Pons (tissue), 1 donor: ENCODE results near the gene PRR5.

Experiments used
- DNase-seq: peaks from one replicate; pipeline ENCODE4 v3.0.0-alpha.2; 2016; ENCODE audit warnings: low spot score

The PRR5 gene

GRCh38 chr22:44693145-44693544 is 8.9 kb upstream of the PRR5 start:
- no peak for DNase-seq

- DNase-seq: no peak
These were observed 8.2 kb upstream of the PRR5 start for GRCh38 chr22:44693756-44694155.

GRCh38 chr22:44697423-44698141 is 4.4 kb upstream of the PRR5 start:
- DNase-seq: peak; percentile 26

GRCh38 chr22:44698531-44699421 is 3.2 kb upstream of the PRR5 start:
- no peak for DNase-seq

GRCh38 chr22:44700456-44700855 is 1.5 kb upstream of the PRR5 start:
- DNase-seq: no peak

- no peak for DNase-seq
These were observed 715 bp upstream of the PRR5 start for GRCh38 chr22:44701187-44701790.

GRCh38 chr22:44702479-44703198 is 635 bp downstream of the PRR5 start:
- no peak for DNase-seq

GRCh38 chr22:44703255-44703870 is 1.4 kb downstream of the PRR5 start:
- DNase-seq: no peak

- no peak for DNase-seq
These were observed 2.4 kb downstream of the PRR5 start for GRCh38 chr22:44704159-44705021.

GRCh38 chr22:44705022-44705297 is 3.0 kb downstream of the PRR5 start:
- DNase-seq: no peak

GRCh38 chr22:44706488-44706887 is 4.5 kb downstream of the PRR5 start:
- no peak for DNase-seq

- DNase-seq: no peak
These were observed 5.2 kb downstream of the PRR5 start for GRCh38 chr22:44707178-44707577.

- DNase-seq: no peak
These were observed 5.7 kb downstream of the PRR5 start for GRCh38 chr22:44707752-44708151.

- no peak for DNase-seq
These were observed 7.9 kb downstream of the PRR5 start for GRCh38 chr22:44709881-44710392.

- no peak for DNase-seq
These were observed 8.7 kb downstream of the PRR5 start for GRCh38 chr22:44710474-44711240.

- no peak for DNase-seq
These were observed 9.2 kb downstream of the PRR5 start for GRCh38 chr22:44711241-44711560.

GRCh38 chr22:44711690-44712555 is 9.9 kb downstream of the PRR5 start:
- DNase-seq: no peak

GRCh38 chr22:44712962-44713361 is 11.0 kb downstream of the PRR5 start:
- DNase-seq: no peak

GRCh38 chr22:44714703-44715350 is 12.8 kb downstream of the PRR5 start:
- no peak for DNase-seq
